Testis (tissue), 2 donors: ENCODE measurements around the gene UPP1.

Experiments used
- CTCF ChIP-seq, 3 experiments: fragments of 450-650 bp in 2 of 3; fragments of 200-600 bp in 1 of 3; sonication (generic) in 1 of 3; IDR thresholded peaks; one replicate each; pipeline ENCODE4 v1.5.1; 2016 to 2019; ENCODE audit warnings: antibody characterized with exemption in 3 of 3, mild to moderate bottlenecking in 2 of 3, moderate library complexity in 1 of 3
- POLR2A ChIP-seq: fragments of 450-650 bp; IDR thresholded peaks from one replicate; pipeline ENCODE4 v1.6.1; 2017; ENCODE audit warnings: antibody characterized with exemption, mild to moderate bottlenecking, moderate library complexity

- no peak for TF ChIP-seq CTCF (IDR thresholded peaks at IDR 0.05)
- TF ChIP-seq POLR2A: no peak
Measured at GRCh38 chr7:48040944-48041652, 48.0 kb upstream of the UPP1 start.
